ENCODE results near the gene INSC.

INSC gene

DNA sequence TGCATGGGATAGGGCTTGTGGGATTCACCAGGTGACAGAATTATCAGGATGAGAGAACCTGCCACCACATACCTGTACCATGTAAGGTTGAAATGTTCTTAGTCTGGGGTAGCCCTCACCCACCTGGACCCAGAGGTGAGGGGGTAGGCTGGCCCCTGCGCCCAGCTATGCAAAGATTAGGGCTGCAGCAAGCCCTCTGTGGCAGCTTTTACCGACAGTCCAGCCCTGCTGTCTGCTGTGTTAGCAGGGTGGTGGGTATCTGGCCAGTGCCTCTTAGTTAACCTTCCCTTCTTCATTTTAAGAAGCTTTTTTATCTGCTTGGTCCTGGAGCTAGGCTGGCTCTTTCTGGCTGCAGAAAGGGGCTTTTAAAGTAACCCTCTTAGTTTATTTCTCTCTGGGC, 13.9 kb downstream of the INSC start:
- POLR2A ChIA-PET (ENCODE audit: low non-redundant PET) = no interaction called here

DNA sequence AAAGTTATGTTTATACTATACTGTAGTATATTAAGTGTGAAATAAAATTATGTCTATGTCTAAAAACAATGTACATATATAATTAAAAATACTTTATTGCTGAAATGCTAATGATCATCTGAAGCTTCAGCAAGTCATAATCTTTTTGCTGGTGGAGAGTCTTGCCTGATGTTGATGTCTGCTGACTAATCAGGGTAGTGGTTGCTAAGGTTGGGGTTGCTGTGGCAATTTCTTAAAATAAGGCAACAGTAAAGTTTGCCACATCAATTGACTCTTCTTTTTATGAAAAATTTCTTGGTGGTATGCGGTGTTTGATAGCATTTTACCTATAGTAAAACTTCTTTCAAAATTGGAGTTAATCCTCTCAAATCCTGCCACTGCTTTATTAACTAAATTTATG, 21.4 kb downstream of the INSC start:
- TF ChIP-seq, protein P1, sequence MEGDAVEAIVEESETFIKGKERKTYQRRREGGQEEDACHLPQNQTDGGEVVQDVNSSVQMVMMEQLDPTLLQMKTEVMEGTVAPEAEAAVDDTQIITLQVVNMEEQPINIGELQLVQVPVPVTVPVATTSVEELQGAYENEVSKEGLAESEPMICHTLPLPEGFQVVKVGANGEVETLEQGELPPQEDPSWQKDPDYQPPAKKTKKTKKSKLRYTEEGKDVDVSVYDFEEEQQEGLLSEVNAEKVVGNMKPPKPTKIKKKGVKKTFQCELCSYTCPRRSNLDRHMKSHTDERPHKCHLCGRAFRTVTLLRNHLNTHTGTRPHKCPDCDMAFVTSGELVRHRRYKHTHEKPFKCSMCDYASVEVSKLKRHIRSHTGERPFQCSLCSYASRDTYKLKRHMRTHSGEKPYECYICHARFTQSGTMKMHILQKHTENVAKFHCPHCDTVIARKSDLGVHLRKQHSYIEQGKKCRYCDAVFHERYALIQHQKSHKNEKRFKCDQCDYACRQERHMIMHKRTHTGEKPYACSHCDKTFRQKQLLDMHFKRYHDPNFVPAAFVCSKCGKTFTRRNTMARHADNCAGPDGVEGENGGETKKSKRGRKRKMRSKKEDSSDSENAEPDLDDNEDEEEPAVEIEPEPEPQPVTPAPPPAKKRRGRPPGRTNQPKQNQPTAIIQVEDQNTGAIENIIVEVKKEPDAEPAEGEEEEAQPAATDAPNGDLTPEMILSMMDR (conservative IDR thresholded peaks at IDR 0.05; ENCODE audit: low read depth) = no peak
- POLR2A ChIA-PET (ENCODE audit: low non-redundant PET) = no interaction called here
- CTCF ChIA-PET = no interaction called here
- no peak overlapping the region for H3K27ac ChIP-seq
- DNase-seq (ENCODE audit: low spot score) = no peak

More for the DNA sequence above, 13.9 kb downstream of the INSC start:
- no peak overlapping the region for H3K27ac ChIP-seq
- DNase-seq (ENCODE audit: low spot score) = no peak
- CTCF ChIA-PET = interaction anchor here (0.5 kb wide), 1 partner anchor 616 kb away, joined by 4 read pairs; no protein-coding TSS in a partner anchor
- TF ChIP-seq, protein P1 (conservative IDR thresholded peaks at IDR 0.05; ENCODE audit: low read depth) = no peak

DNA sequence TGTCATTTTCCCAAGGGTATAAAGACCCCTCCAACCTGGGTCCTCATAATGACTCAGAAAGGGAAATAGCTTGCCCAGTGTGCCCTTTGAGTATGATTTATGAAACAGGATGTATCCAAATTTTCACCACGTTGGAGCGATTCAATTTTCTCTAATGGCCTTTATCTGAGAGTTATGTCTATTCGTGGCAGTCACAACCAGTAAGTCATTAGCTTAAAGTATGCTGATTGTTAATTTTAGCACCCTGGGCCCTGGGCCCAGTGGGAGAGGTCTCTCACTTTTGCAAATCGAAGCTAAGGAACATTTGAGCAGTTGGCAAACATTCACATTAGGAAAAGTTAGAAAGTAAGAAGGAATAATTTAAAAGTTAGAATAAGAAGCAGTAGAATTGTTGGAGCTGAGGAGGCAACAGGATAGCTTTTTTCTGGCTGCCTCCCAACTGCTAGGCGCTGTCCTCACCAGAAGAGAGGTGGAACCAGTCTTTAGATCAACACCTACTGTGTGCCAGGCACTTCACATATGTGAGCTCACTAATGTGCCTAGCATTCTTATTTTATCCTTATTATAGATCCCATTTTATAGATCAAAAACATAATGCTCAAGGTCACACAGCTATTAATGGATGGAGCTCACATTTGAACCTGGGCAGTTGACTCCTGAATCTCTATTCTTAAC, 24.5 kb downstream of the INSC start:
- H3K27ac ChIP-seq = no peak overlapping the region
- TF ChIP-seq, protein P1 (conservative IDR thresholded peaks at IDR 0.05; ENCODE audit: low read depth) = no peak
- no peak for DNase-seq (ENCODE audit: low spot score)
- ChIA-PET POLR2A (ENCODE audit: low non-redundant PET) (no interaction called here), CTCF (interaction anchor here (0.6 to 0.9 kb wide), 2 partner anchors 38 to 1677 kb away, joined by 4 read pairs; no protein-coding TSS in a partner anchor)

DNA sequence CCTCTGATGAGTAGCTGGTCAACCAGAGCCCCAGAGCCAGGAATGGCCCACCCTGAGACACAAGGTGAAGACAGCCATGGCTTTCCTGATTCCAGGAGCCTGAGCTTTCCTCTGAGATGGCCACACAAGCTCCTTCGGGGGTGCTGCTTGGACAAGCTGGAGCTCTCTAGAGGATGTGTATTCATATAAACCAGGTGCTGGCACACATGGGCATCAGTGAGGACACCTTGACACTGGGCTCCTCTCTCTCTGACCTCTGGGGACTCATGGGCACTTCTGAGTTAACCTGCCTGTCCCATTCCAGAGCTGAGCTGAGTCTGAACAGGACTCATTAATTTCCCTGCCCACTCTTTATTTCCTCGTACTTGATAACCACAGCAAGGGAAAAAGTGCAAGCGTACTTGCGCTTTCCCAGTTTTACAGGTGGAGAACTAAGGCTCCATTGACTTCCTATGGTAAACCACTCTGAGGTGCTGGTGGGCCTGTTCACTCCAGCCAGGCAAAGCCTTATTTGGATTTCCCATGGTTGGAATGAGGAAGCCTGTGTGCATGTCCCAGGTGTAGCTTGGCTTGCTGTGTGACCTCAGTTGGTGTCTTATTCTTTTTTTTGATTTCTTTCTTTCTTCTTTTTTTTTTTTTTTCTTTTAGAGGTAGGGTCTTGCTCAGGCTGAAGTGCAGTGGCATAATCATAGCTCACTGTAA, 25.4 kb downstream of the INSC start:
- CTCF ChIA-PET = interaction anchor here (0.6 to 0.9 kb wide), 2 partner anchors 41 to 1676 kb away, joined by 3 to 4 read pairs; no protein-coding TSS in a partner anchor
- POLR2A ChIA-PET (ENCODE audit: low non-redundant PET) = no interaction called here
- DNase-seq (ENCODE audit: low spot score) = no peak

DNA sequence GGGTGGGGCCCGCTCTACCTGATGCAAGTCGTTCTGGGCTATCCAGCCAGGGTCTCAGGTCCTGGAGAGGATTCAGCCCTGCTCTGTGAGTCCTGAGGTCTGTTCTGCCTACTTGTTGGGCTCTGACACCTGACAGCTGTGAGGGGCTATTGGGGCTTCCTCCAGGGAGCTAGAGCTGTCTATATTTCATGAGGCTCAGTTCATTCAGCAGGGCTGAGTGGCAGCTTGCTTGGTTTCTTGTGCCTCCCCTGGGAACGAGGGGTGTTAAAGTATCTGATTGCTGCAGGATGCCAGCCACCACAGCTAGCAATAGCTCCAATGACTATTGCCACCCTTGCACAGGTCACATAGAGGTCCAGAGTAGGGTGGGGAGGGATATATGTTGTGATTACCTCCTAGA, 26.7 kb downstream of the INSC start:
- DNase-seq (ENCODE audit: low spot score) = no peak
- CTCF ChIA-PET = no interaction called here

More for the DNA sequence above, 25.4 kb downstream of the INSC start:
- H3K27ac ChIP-seq = no peak overlapping the region
- TF ChIP-seq, protein P1 (conservative IDR thresholded peaks at IDR 0.05; ENCODE audit: low read depth) = no peak

DNA sequence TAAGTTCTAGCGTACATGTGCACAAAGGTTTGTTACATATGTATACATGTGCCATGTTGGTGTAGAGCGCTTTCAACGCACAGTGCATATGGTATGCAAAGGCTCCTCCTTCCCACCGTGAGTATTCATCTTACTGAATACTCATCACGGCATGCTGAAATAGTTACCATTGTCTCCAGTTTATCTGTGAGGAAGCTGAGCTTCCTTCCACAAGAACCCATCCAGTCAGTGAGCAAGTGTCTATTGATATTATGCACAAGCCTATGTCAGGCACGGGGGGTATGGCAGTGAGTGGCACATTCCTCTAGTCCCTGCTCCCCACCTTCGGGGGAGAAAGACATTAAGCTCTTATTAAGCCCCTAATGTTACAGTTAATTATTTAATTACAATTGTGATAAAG, 28.1 kb downstream of the INSC start:
- H3K27ac ChIP-seq = no peak overlapping the region
- TF ChIP-seq, protein P1 (conservative IDR thresholded peaks at IDR 0.05; ENCODE audit: low read depth) = no peak
- ChIA-PET CTCF (no interaction called here), POLR2A (ENCODE audit: low non-redundant PET) (no interaction called here)
- DNase-seq (ENCODE audit: low spot score) = no peak

More for the DNA sequence above, 26.7 kb downstream of the INSC start:
- TF ChIP-seq, protein P1 (conservative IDR thresholded peaks at IDR 0.05; ENCODE audit: low read depth) = no peak
- H3K27ac ChIP-seq = no peak overlapping the region
- POLR2A ChIA-PET (ENCODE audit: low non-redundant PET) = no interaction called here

Data from RWPE1 (cell line).